GM18909 (cell line): ENCODE measurements around the gene NFATC2.

Experiments
- ATAC-seq: cut with Tn5 transposase; IDR thresholded peaks from one replicate; pipeline ENCODE4 v1.9.1; 2021; ENCODE audit warnings: mild to moderate bottlenecking; ENCODE audit not compliant: unreplicated experiment, poor library complexity

The NFATC2 gene

DNA sequence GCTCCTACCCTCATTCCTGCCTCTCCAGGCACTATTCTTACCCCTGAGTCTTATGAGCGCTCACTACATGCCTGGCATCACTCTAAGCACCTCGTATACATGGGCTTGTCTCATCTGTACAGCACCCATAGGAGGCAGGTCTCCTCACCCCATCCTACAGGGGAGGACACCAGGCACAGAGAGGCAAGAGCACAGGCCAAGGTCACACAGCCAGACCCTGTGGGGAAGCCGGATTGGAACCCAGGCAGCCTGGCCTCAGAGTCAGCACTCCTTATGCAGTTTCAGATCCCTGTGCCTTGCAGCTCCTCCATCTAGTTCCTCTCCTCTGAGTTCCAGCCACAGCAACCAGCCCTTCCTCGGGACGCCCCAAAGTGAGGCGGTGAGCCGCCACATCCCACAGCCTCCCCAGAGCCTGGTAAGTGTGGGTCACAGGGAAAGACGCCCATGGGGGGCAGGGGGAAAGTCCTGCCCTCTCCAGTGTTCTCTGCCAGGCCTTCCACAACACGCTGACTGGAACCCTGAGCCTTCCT lies 103.3 kb downstream of the NFATC2 start:
- ATAC-seq, result no peak

- ATAC-seq, result no peak
Observed at GRCh38 chr20:51438136-51438535, 104.4 kb downstream of the NFATC2 start.

GRCh38 chr20:51437182-51437924 lies 105.2 kb downstream of the NFATC2 start:
- no peak for ATAC-seq

GRCh38 chr20:51434580-51435247 lies 107.8 kb downstream of the NFATC2 start:
- ATAC-seq, result no peak

GRCh38 chr20:51434026-51434425 lies 108.5 kb downstream of the NFATC2 start:
- no peak for ATAC-seq

GRCh38 chr20:51432875-51433274 lies 109.6 kb downstream of the NFATC2 start:
- ATAC-seq, result no peak

DNA sequence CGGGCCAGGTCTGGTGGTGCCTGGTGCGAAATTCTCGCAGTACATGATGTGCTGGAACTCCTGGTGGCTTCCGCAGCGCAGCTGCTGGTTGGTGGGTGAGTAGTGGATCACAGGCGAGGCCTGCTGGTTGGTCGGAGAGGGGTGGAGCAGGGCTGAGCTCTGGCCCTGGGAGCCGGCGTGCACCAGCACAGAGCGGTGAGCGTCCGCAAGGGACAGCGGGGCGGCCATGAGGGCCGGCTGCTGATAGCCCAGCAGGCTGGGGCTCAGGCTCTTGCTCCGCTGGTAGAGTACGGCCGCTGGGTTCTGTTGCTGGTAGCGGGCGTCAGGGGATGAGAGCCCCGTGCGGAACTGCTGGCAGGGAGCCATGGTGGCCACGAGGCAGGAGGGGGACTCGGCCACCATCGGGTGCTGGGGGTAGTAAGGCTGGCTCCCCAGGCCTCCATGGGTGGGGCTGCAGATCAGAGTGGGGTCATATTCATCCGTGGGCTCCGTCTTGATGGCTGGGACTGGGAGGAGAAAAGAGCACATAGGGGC lies 110.2 kb downstream of the NFATC2 start:
- no peak for ATAC-seq

DNA sequence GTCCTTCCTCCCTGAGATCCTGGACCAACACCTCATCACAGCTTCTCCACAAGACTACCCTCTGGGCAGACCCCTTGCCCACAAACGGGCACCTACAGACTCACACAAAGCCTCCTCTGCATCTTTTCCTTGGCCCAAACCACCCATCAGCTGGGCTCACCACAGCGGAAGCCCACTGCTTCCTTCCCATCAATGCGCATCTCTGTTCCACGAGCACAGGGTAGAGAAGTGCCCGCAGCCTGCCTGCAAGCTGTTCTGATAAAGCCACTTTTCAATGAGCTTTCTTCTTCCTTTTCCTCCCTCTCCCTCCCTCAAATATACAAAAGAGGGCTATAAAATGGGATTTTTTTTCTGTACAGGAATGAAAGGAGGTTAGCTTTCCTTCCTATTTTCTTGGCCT lies 111.2 kb downstream of the NFATC2 start:
- no peak for ATAC-seq

DNA sequence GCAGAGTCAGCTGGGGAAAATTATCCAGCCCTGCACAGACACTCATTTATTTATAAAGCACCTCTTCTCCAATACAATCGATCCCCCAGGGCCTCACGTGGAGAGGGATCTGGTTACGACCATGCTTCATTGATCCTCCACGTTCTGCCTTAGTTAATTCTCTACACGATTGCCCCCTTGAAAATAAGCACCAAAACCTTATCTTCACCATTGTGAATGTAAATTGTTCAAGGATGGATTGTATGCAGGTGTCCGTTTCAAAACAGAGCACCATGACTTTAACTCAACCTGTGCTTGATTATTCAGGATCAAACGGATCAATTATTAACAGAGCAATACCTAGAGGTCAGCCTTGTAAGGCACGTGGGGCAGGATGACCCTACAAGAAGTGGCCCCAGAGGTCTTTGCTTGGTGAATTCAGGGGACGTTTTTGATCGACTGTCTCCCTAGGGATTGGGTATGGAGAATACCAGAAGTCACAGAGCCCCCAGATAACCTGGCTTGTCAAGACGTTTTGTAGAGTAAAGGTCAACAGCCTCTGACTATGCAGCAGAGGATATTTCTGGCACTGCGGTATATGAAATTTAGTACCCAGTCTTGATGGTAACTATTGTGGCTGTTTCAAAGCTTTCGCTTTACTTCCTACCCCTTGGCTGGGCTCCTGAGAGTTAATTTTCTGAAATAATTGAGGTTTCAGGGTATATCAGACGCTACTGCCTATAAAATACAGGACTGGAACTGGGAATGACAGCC lies 112.1 kb downstream of the NFATC2 start:
- ATAC-seq, result no peak

- no peak for ATAC-seq
Observed at GRCh38 chr20:51429696-51430095, 112.8 kb downstream of the NFATC2 start.

- ATAC-seq, result no peak
Observed at GRCh38 chr20:51429144-51429482, 113.4 kb downstream of the NFATC2 start.

DNA sequence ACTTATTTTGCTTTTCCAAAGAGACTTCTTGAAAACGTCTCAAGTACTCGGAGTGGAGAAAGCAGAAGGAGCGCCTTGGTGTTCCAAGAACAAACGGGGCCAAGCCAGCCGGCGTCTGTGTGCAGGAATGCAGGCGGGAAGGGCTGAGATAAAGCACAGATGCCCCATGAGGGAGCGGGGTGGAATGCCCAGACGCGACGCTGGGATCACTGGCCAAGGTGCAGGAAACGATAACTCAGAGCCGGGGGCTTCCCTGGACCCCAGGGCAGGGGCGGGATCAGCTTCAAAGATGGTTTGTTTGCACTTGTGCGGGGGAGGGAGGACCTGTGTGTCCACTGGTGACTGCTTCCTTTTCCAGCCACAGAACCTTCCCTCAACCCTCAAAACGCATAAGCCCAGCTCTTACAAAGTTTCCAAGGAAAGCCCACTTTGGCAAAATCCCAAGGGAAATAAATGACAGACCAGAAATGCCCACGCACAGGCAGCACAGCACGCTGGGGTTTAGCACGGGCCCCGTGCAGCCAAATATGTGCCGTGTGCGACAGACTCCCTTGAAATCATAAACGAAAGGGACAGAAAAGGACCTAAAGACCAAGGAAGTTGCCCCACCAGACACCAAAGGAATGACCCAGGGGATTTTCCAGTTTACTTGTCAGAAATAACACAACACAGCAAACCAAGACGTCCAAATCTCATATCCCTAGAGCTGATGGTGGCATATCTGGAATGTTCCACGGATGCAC lies 113.9 kb downstream of the NFATC2 start:
- no peak for ATAC-seq

DNA sequence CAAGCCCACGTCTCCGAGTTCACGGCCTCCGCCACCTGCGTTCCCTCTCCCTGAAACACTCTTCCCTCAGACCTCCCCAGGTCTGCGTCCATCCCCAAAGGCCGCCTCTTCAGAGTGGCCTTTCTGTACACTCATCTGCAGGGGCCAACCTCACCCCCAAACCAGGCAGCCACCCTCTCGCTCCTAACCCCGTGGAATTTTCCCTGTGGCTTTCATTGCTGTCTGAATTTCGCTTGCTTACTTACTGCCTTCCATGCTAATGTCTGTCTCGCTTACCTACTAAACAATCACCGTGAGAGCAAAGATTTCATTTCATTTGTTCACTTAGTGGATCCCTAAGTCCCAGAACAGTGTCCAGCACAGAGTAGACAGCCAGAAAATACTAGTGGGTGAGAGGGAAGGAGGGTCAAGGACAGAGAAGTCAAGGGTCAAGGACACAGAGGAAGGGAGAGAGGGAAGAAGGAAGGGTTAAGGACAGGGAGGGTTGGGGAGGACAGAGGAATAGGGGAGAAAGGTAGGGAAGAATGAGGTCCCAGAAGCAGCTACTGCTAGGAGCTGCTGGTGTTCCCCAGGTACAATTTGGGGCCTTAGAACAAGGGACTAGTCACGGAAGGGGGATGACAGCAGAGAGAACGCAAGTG lies 114.7 kb downstream of the NFATC2 start:
- no peak for ATAC-seq

- no peak for ATAC-seq
Observed at GRCh38 chr20:51426718-51427650, 115.5 kb downstream of the NFATC2 start.

- no peak for ATAC-seq
Observed at GRCh38 chr20:51425347-51426106, 117.0 kb downstream of the NFATC2 start.

- no peak for ATAC-seq
Observed at GRCh38 chr20:51424270-51425117, 118.0 kb downstream of the NFATC2 start.

DNA sequence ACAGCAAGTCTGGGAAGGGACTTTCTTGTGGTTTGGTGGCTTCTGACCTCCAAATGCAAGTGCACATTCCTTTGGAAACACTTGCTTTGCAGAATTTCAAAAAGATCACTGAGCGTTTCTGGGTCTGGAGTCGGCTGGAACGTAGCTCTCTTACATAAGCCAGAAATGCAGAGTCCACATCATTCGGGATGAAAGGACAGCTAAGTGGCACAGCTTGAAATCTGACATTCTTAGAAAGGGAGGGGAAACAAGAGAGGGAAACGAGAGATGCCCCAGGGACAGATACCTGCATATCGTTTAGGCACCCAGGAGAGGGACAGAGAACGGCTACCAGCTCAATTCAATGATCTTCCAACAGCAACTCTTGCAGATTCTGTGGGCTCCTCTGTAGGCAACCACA lies 118.7 kb downstream of the NFATC2 start:
- ATAC-seq, result no peak
